ENCODE measurements around the gene TXK. TPM values are rescaled to one million over a fixed set of nuclear protein-coding genes. Genes with fewer than 3 reads are reported as not detected.
A peak's percentile ranks its signal among the peaks of the same experiment; 100 is the strongest.

Gene TXK
- total RNA-seq, 1 donor from 2014 or later = 0.20 TPM

DNA sequence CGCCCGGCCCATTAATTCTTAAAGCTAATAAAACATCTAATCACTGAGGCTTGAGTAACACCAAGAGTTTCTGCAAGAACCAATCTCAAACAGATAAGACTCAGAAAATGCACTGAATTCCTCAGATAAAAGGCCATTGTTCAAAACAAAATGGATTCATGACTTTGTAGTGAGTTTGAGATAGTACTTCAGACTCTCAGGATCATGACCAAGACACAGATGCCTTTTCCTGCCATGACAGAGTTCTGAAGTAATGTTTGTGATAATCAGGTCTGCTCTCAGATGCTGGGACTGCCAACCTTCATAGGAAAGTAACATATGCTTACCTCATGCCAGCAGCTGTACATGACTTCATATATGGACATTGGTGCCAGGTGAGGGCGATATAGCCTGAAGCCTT lies 62.9 kb downstream of the TXK start:
- ATAC-seq (no peak), DNase-seq (no peak)
- intact Hi-C loops (cut with micrococcal nuclease) = no loop called here

DNA sequence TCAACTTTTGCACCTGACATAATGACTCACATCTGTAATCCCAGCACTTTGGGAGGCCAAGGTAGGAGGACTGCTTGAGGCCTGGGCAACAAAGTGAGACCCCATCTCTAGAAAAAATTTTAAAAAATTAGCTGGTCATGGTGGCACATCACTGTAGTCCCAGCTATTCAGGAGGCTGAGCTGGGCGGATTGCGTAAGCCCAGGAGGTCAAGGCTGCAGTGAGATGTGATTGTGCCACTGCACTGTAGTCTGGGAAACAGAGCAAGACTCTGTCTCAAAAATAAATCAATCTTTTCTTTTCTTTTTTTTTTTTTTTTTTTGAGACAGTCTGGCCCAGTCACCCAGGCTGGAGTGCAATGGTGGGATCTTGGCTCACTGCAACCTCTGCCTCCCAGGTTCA lies 65.0 kb downstream of the TXK start:
- DNase-seq (no peak), ATAC-seq (no peak)
- intact Hi-C loops (cut with micrococcal nuclease) = no loop called here

DNA sequence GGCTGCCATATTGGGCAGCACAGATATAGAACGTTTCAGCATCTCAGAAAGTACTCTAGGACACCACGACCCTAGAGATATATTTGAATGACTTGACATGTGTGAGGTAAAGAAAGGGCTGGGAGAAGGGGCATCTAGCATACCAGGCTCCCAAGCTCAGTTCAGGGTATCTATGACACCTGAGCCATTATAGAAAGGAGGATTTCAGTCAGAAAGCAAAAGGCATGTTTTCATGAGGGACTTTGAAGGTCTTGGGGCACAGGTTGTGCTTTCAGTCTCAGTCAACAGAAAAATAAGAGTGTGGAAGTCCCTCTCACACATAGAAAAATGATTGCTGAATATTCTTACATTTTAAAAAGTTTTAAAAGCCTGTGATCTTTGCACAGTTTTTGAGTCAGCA lies 65.9 kb downstream of the TXK start:
- no peak for ATAC-seq
- intact Hi-C loops (cut with micrococcal nuclease) = no loop called here
- DNase-seq = no peak

DNA sequence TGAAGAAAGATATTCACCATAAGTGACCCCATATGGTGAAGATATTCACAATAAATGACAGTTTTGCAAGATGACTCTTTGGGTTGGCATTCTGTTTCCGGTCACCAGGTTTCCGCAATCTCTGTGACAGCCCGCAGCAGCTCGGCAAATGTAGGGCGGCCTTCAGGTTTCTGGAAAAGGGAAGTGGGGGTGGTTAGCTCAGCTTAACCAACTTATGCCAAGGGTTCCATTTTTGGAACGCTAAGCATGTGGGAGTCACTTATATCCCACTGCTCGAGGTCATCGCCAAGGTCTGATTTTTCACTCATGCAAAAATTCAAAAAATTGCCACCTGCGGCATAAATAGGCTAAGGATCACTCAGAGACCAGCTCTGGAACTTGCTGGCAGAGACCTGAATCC lies 66.5 kb downstream of the TXK start:
- DNase-seq (no peak), ATAC-seq (no peak)
- intact Hi-C loops (cut with micrococcal nuclease) = no loop called here

DNA sequence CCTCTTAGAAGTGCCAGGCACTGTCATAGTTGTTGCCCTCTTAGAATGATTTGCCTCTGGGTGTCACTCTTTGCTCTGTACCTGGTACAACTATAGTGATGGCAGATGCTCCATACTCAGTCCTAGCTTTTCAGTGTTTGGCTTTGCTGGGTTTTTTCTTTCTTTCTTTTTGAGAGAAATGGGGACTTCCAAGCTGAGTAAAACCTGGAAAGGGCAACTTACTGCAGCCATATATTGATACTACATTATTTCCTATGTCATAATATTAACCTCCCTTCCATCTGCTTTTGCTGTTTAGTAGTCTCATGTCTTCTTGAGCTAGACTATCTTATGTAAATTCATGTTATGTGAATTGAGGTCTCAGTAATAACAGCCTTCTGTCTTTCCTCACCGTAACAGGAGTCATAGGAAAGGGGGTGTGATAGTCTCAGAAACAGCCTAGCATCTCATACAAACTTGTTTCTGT lies 68.4 kb downstream of the TXK start:
- ATAC-seq (no peak), DNase-seq (no peak)
- intact Hi-C loops (cut with micrococcal nuclease) = no loop called here

DNA sequence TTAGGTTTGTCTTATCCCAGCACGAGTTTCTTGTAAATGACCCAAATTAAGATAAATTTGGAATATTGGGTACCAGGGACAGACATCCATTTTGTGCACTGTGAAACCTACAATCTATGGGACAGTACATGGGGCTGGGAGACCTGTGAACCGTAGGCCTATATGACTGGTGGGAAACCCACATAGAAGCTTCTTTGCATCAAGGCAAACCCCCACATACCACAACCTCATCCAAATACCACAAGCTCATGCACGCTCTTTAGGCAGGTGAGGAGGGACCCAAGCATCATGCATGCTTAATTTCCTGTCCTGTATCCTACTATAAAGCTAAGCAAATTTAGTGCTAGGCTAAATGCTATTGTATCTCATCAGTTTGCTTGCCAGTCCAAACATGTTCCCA lies 69.7 kb downstream of the TXK start:
- no peak for DNase-seq

DNA sequence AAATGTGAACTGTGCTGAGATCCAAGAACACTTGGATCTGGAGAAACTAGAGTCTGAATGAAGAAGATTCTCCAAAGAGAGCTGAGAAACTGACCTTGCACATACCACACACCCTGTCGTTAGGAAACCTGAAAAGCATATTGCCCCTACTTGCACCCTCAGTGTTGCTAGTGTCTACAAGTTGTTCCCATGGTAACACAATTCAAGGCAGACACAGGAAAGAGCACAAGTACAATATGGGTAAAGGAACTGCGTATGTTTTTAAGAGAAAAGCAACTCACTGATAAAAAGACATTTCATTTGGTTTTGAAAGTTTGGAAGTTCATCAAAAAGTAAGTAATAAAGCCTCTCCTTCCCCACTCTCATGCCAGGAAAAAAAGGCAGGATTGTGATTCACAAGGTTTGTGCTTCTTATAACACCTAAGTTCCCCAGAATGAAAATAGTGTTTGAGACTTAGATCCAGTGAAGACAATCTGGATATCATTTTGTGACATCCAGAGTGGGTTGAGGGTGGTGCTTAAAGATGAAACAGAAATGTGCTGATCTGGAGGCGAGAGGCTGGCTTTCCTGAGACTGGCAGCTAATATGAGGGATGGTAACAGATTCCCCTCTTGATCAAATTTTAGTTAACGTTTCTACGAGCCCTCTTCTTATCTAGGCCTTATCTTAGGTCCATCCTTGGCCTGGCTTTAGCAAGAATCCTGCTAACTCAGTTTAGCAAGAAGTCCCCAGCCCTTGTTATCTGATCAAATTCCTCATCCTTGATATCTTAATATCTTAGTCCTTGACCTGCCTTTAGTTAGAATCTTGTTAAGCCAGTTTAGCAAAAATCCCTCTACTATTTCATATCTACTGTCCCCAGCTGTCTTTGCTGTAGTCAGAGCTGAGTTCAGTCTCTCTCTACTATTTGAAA lies 75.2 kb downstream of the TXK start:
- intact Hi-C loops (cut with micrococcal nuclease) = no loop called here
- DNase-seq = no peak
- ATAC-seq = no peak

More for the DNA sequence above, 69.7 kb downstream of the TXK start:
- intact Hi-C loops (cut with micrococcal nuclease) = no loop called here
- ATAC-seq = no peak

DNA sequence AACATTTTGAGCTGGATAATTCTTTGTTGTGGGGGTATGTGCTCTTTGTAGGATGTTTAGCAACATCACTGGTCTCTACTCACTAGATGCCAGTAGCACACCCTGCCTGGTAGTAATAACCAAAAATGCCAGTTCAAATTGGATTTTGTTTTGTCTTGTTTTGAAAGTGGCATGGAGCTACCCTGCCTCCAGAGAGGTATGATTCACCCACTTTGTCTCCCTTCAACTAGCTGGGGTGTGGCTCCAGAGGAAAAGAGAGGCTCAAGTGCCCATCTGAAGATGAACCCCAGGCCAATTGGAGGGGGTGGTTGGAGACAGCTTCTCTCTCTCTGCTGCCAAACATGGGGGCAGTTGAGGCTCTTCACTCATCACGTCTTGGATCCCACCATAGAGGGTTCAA lies 83.0 kb downstream of the TXK start:
- intact Hi-C loops (cut with micrococcal nuclease) = no loop called here
- no peak for ATAC-seq
- DNase-seq = no peak

DNA sequence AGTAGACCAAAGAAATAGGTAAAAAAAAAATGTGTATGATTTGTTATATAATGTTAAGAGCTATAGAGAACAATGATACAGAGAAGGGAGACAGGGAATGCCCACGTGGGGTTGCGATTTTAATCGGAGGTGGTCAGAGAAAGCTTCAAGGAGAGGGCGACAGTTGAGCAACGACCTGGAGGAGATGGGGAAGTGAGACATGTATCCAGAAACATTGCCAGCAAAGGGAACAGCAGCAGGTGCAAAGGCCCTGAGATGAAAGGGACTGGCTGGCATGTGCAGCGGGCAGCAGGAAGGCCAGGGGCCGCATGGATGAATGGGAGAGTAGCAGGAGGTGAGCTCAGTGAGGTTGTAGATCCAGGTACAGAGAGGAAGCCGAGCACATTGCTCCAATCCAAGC lies 84.6 kb downstream of the TXK start:
- DNase-seq (no peak), ATAC-seq (no peak)
- intact Hi-C loops (cut with micrococcal nuclease) = no loop called here

DNA sequence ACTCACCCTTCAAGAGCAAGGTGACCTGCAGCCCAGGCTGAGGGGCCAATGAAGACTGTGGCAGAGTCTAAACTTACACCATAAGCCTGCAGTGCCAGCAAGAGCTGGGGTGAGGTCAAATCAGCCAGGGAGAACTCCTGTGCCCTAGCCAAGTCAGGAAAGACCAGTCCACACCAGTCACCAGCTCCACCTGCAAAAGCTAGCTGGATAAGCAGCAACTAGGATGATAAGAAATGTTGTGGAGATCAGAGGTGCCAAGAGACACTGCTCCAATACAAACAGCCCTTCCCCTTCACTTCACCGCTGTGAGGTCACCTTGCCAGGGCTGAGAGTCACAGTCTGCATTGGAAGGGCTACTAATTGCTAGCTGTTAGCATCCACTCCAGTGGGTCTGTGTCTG lies 86.2 kb downstream of the TXK start:
- intact Hi-C loops (cut with micrococcal nuclease) = no loop called here
- ATAC-seq (peak; percentile 98), DNase-seq (peak; percentile 59)

DNA sequence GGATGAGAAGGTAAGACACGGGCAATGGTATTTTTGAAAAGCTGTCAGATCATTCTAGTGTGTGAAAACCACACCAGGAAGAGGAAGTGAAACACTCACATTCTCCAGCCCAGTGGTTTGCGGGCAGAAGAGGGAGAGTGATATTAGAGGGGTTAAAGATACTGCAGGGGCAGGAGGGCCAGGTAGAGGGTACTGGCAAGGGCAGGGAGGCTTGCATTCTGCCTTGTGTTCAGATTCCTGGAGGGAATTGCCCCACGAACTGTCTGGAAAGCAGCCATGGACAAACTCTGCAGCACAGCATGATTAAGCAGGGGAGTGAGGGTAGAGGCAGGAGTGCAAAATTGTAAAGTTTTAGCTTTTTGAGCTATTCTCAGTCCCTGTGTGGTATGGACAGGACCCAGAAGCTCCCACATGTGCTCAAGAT lies 86.6 kb downstream of the TXK start:
- DNase-seq = no peak
- ATAC-seq = peak; percentile 45
- intact Hi-C loops (cut with micrococcal nuclease) = no loop called here

DNA sequence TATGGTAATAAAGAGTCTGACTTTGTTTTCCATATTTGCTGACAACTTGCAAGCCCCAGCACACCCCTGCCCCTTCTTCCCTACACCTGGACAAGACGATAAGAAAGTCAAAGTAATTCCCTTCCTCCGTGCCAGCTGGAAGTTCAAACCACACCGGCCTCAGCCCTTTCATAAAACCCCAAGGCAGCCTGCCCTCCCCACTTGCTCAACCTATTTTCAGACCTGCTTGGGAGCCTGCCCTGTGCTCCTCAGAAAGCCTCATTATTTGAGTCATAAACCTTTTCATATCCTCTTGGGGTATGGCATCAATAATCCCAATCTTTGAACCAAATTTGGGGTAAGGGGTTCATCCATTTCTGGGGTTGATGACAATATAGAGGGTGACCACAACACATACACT lies 88.0 kb downstream of the TXK start:
- ATAC-seq = no peak
- DNase-seq = no peak
- intact Hi-C loops (cut with micrococcal nuclease) = no loop called here

DNA sequence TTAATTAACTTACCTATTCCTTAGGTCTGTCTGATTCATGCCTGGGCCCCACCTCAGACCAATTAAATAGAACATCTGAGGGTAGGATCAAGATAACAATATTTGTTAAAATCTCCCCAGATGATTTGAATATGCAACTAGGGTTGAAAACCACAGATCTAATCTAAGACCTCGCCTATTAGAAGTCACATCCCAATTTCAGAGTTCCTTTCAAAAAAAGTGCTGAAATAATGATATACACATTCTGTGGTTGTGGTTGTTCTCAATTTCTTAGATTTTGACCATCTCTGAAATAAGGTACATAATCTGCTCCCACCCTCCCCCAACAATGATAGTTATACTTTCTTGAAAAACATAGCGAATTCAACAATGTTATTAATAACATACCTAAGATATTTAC lies 89.8 kb downstream of the TXK start:
- ATAC-seq (no peak), DNase-seq (no peak)
- intact Hi-C loops (cut with micrococcal nuclease) = no loop called here

DNA sequence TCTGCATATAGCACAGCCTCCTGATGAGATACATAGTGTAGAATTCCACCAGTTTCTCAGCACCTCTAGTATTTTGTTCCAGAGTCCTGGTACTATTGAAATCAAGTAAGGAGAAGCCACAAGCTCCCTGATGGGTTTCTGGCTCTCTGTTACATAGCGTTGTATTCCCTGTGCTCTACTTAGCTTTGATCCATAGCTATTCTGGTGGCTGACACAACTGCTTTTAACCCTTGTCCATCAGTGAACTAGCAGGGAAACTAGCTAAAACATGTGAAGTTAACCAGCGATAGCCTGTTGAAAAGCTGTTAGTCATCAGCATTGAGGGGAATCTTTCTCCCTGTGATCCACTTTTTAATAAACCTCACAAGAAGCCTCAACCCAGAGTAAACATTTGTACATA lies 90.5 kb downstream of the TXK start:
- DNase-seq (no peak), ATAC-seq (no peak)
- intact Hi-C loops (cut with micrococcal nuclease) = no loop called here

DNA sequence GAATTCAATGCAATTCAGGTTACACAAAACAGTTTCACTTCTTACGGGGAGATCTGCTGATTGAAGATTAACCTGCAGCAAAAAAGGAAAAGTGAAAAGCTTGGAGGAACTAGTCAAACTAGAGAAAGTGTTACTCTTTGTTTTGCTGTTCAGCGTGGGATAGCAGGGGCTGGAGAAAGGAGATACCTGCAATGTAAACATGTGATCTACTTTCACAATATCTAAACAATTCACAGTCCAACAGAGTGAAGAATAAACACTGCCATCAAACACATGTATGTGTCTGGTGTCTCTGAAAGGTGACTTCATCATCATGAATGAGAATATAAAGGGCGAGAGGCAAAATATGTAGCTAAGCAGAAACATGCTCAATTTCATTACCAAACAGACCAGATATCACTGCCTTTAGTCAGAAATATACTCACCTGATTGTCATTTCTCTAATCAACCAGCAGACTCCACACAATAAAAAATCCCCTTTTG lies 91.0 kb downstream of the TXK start:
- intact Hi-C loops (cut with micrococcal nuclease) = no loop called here
- DNase-seq = no peak
- no peak for ATAC-seq

DNA sequence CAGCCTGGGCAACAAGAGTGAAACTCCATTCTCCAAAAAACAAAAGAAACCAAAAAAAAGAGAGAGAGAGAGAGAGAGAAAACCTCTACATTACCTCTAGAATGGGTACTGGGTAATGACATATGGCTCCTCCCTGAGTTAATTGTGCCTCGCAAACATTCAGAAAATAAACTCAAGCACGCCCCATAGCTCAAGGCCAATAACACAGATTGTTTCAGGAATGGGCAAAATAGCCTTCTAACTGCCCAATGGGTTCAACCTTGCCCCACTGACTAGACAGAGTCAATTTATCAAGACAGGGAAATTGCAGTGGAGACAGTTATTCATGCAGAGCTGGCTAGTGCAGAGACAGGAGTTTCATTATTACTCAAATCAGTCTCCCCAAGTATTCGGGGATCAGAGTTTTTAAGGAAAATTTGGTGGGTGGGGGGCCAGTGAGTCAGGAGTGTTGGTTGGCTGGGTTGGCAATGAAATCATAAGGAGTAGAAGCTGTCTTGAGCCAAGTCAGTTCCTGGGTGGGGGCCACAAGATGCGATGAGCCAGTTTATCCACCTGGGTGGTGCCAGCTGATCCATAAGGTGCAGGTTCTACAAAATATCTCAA lies 92.4 kb downstream of the TXK start:
- no peak for ATAC-seq
- intact Hi-C loops (cut with micrococcal nuclease) = no loop called here
- DNase-seq = no peak

DNA sequence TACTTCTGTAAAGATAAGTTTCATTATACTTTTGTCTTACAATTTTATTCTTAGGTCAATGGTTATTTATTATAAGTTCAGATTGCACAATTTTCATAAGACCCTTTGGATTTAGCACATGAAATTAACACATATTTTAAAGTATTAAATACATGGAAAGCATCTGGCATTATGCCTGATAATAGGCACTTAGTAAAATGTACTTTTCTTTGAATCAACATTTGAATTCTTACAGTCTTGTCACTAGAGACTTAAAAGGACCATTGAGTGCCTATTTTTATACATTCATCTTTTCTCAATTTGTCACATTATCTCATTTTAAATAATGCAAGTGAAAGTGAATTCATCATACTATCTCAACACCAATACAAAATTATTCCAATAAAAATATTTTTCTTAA lies 94.5 kb downstream of the TXK start:
- intact Hi-C loops (cut with micrococcal nuclease) = no loop called here
- DNase-seq (no peak), ATAC-seq (no peak)

DNA sequence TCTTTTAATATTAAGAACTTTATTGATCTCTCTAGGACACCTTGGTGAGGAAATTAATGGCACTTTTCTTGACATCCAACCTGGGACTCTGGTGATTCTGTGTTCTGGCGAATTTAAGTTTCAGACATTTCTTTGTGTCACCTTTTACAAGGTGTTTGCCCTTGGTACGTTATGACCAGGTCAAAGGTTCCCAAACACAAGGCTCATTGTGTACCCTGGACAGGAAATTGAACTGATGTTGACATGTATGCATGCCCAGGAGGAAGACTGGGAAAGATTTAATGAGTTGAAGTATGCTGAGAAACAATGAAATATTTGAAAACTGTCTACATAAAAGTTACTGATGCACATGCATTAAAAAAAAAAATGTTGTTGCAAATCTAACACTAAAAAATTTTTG lies 95.4 kb downstream of the TXK start:
- DNase-seq (no peak), ATAC-seq (no peak)
- intact Hi-C loops (cut with micrococcal nuclease) = no loop called here

DNA sequence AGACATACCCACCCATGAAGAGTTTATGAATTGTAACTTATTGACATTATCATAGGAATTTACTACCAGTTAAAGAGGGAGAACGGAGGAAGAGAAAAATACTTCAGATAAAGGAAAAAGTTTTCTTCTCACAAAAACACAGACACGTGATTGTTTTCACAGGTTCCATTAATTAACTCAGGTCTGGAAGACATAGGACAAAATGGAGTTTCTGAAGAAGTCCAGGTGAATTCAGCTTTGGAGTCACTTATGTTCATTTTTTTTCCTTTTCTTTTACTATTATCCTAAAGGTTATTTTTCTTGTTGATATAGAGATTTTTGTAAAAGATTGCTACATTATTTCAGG lies 97.0 kb downstream of the TXK start:
- intact Hi-C loops (cut with micrococcal nuclease) = no loop called here
- DNase-seq (no peak), ATAC-seq (no peak)

DNA sequence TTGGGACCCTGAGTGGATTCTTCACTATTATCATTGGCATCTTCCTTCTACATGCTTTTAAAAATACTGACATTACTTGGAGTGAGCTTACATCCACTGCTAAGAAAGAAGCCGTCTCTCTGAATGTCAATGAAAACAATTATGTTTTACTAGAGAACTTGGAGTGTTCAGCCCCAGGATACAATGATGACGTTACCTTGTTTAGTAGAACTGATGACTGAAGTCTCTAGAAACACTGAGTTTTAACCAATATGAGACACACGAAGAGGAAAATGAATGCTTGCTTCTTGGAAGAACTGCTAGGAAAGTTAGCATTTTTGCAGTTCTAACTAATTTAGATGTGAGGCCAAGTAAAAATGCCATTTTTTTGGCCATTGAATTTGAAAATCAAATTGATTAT lies 98.1 kb downstream of the TXK start:
- DNase-seq (no peak), ATAC-seq (no peak)
- intact Hi-C loops (cut with micrococcal nuclease) = no loop called here

DNA sequence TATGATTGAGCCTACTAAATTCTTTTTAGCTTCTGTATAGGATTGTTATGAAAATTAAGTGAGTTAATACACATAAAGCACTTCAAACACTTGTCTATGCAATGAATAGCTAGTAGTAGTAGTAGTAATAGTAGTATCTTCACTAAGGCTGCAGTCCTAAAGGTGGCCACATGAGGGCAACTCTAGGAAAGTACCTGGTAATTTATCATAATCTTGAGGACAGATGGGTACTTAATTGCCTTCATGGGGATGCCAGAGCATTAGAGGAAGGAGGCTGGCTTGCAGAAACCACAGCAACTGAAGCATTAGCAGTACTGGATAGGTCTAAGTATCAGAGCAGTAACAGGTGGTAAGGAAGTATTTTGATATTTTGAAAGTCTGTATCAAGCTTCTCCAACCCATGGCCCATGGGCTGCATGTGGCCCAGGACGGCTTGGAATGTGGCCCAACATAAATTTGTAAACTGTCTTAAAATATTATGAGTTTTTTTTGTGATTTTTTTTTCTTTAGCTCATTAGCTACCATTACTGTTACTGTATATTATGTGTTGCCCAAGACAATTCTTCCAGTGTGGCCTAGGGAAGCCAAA lies 100.1 kb downstream of the TXK start:
- ATAC-seq (no peak), DNase-seq (no peak)
- intact Hi-C loops (cut with micrococcal nuclease) = no loop called here

Measured in left ventricle myocardium superior (tissue), 1 donor.